HuH-7.5 (cell line): ENCODE measurements around the gene SNORC.
"Not testable (repeated sequence)": the region's sequence is repeated elsewhere in the genome, so short reads cannot be mapped to it uniquely, and the experiment has no call there.

Source experiments
- DNase-seq: peaks from one replicate; pipeline ENCODE4 v3.0.0; 2011; ENCODE audit warnings: low spot score

The SNORC gene

DNA sequence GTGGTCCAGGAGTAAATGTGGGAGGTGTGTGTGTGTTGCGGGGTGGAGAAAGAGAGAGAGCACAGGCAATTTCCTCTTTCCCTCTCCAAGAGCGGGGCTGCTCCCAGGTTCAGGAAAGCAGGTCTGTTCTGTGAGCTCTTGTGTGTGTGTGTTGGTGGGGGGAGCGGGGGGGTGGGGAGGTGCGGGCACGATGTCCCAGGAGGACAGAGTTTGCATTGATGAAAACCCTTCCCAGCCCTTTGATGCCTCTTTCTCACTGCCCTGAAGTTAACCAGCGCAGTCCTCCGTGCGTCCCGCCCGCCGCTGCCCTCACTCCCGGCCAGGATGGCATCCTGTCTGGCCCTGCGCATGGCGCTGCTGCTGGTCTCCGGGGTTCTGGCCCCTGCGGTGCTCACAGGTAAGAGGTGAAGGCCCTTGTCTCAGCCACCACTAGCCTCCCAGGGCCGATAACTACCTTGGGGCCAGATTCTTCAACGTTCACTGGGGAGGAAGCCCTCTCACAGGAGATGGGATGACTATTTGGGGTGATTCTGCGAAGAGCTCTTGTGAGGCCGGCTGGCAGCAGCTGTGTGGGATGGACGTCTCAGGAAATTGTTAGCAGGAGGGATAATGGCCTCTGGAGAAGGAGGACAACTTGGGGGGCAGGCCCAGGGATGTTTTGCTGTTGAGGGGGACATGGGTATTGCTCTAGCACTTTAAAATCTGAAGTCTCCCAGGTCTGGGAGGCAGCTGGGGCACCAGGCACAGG is at the start of gene SNORC:
Gene SNORC (plus strand): TSS at position 247 of the 748 bp plus-strand sequence. CDS start 78 bp downstream, at position 325.
- DNase-seq = no peak

DNA sequence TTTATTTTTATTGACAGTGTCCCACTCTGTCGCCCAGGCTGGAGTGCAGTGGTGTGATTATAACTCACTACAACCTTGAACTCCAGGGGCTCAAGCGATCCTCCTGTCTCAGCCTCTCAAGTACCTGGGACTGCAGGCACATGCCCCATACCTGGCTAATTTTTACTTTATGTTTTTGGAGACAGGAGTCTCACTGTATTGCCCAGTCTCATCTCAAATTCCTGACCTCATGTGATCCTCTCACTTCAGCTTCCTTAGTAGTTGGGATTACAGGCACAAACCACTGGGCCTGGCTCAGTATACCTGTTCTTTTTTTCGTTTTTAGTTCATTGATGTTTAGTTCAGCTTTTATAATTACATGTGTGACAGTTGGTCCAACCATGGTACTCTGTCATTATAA is 40.1 kb upstream of the SNORC start:
- DNase-seq = no peak

DNA sequence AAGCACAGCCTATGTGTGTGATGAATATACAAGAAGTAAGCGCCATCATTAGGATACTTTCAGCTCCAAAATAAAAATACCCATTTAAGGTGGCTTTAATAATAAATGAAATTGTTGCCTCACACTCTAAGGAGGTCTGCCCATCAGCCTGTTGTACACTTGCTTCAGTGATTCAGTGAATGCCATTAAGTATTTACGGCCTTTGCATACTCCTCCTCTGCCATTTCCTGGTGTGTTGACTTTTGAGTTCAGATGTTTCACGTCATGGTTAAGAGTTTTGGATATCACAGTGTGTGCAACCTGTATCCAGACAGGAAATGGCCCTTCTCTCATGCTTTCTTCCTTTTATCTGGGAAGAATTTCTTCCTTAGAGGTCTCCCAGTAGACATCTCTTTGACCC is 38.6 kb upstream of the SNORC start:
- no peak for DNase-seq

DNA sequence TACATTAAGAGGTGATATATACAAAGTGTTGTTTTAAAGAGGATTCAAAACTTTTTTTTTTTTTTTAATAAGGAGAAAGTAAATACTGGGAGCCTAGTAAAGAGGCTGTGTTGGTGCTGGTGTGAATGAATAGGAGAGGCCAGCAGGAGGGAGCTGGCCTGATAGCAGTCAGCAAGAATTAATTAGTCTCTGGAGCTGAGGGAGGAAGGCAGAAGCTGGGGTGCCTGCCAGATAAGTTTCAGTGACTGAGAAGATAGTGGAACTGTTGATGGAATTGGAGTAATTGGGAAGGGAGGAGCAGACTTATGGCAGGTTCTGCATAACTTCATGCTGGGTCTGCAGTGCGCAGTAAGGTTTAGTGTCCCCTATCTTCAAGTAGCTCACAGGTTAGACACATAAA is 36.2 kb upstream of the SNORC start:
- no peak for DNase-seq

DNA sequence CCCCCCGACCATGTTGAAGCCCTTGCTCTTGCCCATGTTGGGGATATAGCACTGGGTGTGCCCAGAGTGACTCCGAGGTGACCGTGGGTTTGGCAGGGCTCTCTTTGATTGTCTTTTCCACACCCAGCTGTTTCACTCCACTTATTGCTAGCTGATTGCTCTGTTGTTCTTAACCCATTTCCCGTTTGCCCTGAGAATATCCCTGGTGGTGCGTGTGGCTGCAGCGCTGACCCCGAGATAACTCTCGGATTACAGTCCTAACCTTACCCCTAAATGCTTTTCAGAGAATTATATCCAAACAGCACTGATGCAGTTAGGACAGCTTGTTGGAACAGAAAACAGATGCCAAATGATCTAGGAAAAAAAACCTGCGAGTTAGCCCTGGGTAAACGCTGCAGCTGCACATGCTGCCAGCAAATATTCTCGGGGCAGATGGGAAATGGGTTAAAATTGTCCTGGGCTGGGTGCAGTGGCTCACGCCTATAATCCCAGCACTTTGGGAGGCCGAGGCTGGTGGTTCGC is 34.3 kb upstream of the SNORC start:
- no peak for DNase-seq

DNA sequence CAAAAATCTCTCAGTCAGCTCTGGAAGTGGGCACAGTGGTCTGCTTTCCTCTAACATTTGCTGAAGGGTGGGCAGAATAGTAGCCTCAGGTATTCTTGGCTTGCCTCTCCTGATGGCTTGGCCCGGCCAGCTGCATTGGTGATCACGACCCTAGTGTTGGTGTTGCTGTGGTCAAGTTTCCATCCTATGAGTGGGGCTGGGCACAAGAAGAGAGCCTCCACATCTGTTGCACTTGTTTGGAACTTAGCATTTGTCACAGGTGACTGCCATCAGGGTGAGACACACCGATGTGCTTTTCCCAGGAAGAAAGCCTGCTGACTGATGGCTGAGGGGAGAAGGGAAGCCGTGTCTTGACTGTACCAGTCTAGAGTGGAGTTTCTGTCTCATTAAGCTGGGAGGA is 33.1 kb upstream of the SNORC start:
- no peak for DNase-seq

DNA sequence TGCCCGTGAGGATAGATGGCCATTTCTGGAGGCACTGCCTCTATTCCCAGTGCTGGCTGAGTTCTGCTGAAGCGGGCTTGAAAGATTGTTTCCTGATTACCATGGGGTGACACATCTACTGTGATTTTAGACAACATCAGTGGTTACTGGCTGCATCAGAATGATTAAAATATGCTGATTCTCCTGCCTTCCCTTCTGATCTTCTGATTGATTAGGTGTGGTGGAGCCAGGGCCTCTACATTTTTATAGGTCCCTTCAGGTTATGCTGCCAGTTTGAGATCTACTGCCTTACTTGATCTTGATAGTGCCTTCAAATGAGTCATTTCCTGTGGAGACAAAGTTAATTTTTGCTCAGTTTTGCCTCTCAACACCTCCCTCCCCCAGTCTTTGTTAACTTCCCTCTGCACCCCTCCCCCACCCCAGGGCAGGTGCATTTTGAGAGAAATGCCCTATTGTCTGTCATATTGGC is 31.6 kb upstream of the SNORC start:
- DNase-seq = no peak

DNA sequence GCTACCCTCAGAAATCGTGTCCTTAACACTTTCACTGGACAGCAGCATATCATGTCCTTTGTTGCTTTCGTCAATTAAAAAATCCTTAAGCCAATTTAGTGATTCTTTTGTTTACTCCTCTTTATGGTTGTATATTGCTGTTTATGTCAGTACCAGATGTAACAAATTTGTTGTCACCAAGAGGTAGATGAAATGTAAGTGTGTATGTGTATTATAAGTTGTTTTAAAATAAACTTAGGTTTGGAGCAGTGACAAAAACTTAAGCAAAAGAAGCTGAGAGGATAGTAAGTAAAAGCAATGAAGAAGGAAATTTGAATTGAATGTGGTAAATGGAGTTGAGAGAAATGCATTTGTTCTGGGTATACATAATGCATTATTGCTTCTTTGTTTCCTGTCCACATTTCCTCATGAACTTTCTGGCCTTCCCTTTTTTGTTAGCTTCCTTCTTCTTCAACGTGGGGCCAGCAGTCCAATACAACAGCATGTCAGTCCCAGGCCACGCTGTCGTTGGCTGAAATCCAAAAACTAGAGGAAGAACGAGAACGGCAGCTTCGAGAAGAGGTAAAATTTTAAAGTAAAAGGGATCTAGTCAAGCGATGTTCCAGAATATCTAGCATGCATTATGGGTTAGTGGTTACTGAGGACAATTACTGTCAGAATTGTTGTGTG is 30.5 kb upstream of the SNORC start:
- DNase-seq = no peak

DNA sequence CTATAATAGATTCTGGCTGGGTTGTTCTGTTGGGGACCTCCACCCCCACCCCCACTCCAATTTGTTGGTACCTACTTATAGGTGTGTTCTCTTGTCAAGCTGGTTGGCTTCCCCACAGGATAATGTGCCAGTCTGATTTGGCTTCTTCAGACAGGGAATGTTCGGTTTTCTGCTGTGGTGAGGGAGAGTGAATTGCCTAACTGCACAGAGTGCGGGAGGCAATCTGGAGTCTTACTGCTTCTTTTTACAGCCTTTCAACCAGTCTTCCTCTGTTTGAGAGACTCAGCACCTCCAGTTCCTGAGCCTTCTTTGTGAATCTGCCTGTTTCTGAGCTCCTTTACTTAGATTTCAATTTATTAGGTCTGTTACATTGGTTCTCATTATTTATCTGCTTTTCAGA is 27.4 kb upstream of the SNORC start:
- DNase-seq = no peak

DNA sequence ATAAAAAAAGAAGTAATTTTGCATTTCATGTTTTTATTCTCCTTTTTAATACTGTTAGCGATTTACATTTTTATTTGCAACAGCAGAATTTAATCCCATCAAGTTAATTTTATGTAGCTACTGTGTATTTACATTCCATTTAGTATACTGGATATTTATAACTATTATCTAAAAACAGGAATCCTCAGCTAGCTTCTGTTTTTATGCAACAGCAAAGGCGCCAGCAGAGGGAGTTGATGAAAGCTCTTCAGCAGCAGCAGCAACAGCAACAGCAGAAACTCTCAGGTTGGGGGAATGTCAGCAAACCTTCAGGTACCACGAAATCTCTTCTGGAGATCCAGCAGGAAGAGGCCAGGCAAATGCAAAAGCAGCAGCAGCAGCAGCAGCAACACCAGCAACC is 26.2 kb upstream of the SNORC start:
- no peak for DNase-seq

DNA sequence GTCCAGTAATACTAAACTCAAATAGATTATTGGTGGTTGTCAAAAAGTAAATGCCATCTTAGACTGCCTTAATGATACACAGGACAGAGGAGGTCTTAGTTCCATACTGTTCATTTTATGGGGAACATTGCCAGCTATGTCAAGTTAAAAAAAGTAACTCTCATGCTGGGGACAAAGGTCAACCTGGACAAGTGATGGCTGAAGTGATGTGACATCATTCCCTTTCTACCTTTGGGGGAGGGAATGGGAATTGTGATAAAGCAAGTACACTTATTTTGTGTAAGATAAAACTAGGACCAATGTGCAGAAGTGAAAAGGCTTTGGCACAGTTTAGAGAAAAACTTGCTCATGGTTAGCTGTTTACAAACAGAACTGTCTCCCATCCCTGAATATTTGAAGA is 24.0 kb upstream of the SNORC start:
- DNase-seq = no peak

DNA sequence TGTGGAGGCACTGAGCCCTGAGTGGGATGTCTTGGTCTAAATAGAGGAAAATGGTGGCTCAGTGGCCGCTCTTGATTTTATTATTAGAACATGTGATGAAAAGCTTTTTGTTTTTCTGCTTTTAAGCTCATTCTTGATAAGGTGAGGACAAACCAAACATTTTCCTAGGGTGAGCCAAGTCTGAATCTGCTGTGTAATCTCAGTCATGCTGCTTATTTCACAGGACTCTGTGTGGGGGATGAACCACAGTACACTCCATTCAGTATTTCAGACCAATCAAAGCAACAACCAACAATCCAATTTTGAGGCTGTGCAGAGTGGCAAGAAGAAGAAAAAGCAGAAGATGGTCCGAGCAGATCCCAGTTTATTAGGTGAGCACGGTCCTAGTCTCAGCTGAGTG is 20.0 kb upstream of the SNORC start:
- no peak for DNase-seq

DNA sequence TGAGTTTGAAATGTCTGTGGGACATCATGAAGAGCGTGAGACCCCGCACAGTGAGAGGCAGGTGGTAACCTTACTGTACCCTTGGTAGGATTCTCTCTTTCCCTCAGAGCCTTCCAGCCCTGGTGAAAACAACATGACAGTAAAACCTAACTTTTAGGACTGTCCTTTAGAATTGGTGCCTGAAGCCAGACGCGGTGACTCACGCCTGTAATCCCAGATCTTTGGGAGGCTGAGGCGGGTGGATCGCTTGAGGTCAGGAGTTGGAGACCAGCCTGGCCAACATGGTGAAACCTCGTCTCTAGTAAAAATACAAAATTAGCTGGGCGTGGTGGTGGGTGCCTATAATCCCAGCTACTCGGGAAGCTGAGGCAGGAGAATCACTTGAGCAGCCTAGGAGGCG is 18.0 kb upstream of the SNORC start:
- not testable (repeated sequence) for DNase-seq

DNA sequence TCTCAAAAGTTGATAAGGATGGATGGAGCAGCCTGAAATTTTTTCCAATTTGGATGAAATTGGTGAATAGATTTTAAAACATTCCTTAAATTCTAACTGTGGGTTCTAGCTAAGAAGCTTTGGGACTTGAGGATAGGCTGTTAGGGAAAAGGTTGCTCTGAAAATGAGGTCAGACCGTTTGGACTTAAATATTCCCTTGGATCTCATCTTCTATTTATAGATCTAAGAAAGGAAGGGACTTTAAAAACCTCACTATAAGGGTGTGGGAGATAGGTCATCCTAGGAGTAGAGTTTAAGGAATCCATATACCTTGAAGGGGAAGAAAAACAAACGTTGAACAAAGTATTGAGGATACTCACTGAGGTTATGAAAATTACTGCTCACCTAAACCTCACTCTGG is 17.4 kb upstream of the SNORC start:
- DNase-seq = no peak

DNA sequence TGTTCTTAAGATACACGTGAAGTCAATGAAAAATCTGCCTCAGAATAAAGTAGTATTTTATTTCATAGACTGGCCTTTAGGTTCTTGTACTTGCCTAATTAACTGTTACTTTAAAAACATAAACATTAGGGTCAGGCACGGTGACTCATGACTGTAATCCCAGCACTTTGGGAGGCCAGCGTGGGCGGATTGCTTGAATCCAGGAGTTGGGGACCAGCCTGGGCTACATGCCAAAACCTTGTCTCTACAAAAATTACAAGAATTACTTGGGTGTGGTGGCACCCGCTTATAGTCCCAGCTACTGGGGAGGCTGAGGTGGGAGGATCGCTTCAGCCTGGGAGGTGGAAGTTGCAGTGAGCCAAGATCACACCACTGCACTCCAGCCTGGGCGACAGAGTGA is 16.0 kb upstream of the SNORC start:
- DNase-seq = no peak

DNA sequence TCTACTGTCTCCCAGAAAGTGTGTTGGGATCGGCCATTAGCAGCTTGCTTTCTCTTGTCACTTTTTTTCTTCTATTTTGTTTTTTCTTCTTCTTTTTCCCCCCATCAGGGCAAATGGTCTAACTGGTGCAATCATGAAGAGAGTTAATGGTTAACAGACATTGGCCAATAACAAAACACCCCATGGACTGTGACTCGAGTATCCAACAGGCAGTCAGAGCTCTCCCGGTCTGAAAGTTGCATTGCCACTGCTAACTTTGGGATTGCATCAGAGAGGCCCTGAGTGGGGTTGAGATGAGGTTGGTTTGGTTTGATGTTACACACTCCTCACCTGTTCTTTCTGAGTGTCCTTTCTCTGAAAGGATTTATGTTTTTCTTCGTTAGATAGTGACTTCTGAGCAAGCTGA is 12.9 kb upstream of the SNORC start:
- no peak for DNase-seq

DNA sequence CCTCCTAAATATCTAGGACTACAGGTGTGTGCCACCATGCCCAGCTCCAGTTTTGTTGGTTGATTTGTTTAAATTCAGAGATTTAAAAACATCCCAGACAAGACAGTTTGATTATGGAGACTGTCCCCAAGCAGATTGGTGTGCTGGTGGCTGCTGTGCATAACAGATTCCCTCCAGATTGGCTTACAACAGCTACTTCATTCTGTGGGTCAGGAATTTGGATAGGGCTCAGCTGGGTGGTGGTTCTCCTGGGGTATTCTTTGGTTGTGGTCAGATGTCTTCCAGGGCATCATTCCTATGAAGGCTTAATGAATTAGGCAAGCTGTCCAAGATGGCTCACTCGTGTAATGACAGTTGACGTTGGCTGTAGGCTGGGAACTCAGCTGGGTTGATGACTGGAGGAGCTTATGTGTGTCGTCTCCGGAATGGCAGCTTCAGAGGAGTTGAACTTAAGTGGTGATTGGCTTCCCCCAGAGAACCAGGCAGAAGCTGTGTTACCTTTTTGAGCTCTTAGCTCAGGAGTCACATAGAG is 10.6 kb upstream of the SNORC start:
- DNase-seq = no peak

DNA sequence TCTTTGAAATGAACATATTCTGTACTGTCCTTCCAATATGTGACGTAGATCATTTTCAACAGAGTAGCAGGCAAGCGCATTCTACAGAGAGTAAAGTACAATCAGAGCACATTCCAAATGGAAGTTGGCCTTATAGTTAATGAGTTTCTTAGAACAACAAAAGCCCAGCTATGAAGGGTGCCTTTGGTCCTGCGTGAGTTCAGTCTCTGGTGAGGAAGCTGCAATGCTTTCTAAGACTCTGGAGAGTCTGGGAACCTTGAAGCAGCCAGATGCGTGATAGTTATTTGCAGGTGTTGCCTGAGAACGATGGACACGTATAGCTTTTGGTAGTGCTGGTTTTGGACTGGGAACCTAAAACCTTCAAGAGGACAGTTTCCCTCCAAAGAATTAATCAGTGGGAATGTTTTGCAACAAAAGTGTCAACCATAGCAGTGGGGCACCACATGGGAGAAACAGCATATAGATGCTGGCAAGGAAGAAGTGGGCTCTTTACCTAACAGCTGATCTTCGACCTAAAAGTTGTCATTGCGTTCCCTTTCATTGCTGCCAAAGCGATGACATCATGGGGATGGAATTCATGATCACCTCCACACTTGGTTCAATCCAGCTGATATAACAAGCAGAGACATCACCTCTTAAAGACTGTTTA is 9.3 kb upstream of the SNORC start:
- DNase-seq = no peak

DNA sequence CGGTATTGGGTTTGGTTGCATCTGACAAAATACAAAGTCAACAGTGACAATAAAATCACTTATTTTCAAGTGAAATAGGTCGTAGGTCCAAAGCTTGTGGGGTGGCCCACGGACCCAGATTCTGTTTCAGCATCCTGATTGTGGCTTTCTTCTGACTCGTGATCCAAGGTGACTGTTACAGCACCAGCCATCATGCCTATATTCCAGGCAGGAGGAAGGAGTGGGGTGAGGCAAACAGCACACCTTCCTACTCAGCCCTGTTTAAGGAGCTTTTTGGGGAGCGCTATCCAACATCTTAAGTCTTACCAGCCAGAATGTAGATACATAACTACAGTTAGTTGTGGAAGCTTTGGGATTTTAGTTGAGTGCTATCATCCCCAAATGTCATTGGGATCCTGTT is 8.7 kb upstream of the SNORC start:
- DNase-seq = no peak

DNA sequence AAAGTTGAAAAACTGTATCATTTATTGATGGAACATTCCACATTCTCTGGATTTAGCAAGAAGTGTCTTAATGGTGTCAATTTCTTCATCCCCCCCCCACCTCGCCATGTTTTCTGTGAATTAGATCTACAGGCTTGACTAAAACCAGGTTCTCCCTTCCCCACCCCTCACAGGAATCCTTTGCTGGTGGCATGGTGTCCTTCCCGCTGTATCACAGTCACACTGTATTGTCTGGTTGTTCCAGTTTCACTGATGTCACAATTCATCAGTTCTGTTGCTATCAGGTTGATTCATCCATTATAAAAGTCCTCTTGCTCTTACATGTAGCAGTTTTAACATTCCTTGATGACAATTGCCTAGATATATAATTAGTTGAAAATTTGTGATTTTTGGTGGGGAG is 6.1 kb upstream of the SNORC start:
- no peak for DNase-seq

DNA sequence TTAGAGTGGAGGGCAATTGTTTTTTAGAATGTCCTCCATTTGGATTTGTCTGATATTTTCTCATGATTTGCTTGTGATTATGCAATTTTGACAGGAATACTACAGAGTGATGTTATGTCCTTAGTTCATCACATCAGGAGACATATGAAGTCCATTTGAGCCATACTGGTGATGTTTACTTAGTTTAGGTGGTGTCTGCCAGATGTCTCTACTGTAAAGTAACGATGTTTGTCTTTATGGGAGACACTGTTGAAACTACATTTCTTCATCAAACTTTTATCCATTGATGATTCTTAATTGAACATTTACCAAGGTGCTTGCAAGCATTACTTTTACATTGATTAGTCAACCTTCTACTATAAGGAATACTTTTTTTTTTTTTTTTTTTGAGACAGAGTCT is 4.9 kb upstream of the SNORC start:
- DNase-seq = no peak

DNA sequence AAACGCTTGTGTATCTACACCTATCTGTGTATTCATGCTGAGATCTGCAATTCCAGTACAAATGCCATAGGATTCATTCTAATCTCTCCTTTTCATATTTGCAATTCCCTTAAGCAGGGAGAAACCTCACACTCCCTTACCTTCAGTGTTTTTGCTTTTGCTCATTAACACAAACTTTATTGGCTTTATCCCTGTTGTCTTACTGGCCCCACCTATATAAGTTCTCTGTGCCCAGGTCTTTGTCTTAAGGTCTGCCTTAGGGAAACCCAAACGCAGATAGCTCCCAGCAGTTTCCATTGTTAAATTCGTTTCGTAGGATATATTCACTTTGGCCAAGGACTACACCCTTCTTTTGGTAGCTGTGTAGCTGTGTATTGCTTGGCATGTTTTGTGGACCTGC is 4.0 kb upstream of the SNORC start:
- no peak for DNase-seq
